PFSK-1 (cell line): Measurements from ENCODE around the gene GIPC1.

Source experiments
- FOXP2 ChIP-seq: optimal IDR thresholded peaks from 2 replicates; pipeline ENCODE3; 2011; ENCODE audit warnings: borderline replicate concordance, control low read depth, inconsistent platforms; ENCODE audit not compliant: insufficient read depth; ENCODE audit errors: extremely low read length, extremely low read depth
- POLR2AphosphoS5 ChIP-seq: IDR thresholded peaks from 2 replicates; pipeline ENCODE4 v1.6.1; 2012; ENCODE audit warnings: low read depth, mild to moderate bottlenecking, control low read depth, low read length, moderate library complexity
- REST ChIP-seq, 2 experiments: IDR thresholded peaks; 2 replicates each; pipeline versions ENCODE4 v1.6.1 to v1.8.0; 2011 to 2012; ENCODE audit warnings: low read depth in 2 of 2, low read length in 2 of 2, control low read depth in 1 of 2, inconsistent platforms in 1 of 2, mild to moderate bottlenecking in 1 of 2, moderate library complexity in 1 of 2; ENCODE audit not compliant: insufficient read depth in 1 of 2
- SIN3A ChIP-seq: IDR thresholded peaks from 2 replicates; pipeline ENCODE4 v1.6.1; 2012; ENCODE audit warnings: mild to moderate bottlenecking, low read length, moderate library complexity, borderline replicate concordance; ENCODE audit not compliant: insufficient read depth
- TAF1 ChIP-seq: IDR thresholded peaks from 2 replicates; pipeline ENCODE4 v1.6.1; 2012; ENCODE audit warnings: low read length, control low read depth, borderline replicate concordance; ENCODE audit not compliant: insufficient read depth

The GIPC1 gene

GRCh38 chr19:14467391-14467790 lies 28.5 kb downstream of the GIPC1 start:
- TF ChIP-seq REST (IDR thresholded peaks at IDR 0.05; ENCODE audit: insufficient read depth in 1 of 2, low read depth in 2 of 2, low read length in 2 of 2) (no peak), POLR2AphosphoS5 (no peak), TAF1 (no peak), SIN3A (no peak), FOXP2 (no peak)

- TF ChIP-seq TAF1 = no peak
- TF ChIP-seq SIN3A = no peak
- TF ChIP-seq POLR2AphosphoS5 = no peak
- no peak for TF ChIP-seq FOXP2
- TF ChIP-seq REST (IDR thresholded peaks at IDR 0.05; ENCODE audit: insufficient read depth in 1 of 2, low read depth in 2 of 2, low read length in 2 of 2) = no peak
Measured at GRCh38 chr19:14463747-14464146, 32.2 kb downstream of the GIPC1 start.

- no peak for TF ChIP-seq FOXP2
- no peak for TF ChIP-seq POLR2AphosphoS5
- no peak for TF ChIP-seq SIN3A
- TF ChIP-seq TAF1 = no peak
- TF ChIP-seq REST (IDR thresholded peaks at IDR 0.05; ENCODE audit: insufficient read depth in 1 of 2, low read depth in 2 of 2, low read length in 2 of 2) = no peak
Measured at GRCh38 chr19:14460935-14461334, 35.0 kb downstream of the GIPC1 start.

- TF ChIP-seq REST (IDR thresholded peaks at IDR 0.05; ENCODE audit: insufficient read depth in 1 of 2, low read depth in 2 of 2, low read length in 2 of 2) = no peak
- no peak for TF ChIP-seq SIN3A
- no peak for TF ChIP-seq TAF1
- no peak for TF ChIP-seq POLR2AphosphoS5
- TF ChIP-seq FOXP2 = no peak
Measured at GRCh38 chr19:14459703-14460102, 36.2 kb downstream of the GIPC1 start.

GRCh38 chr19:14450876-14451275 lies 45.1 kb downstream of the GIPC1 start:
- TF ChIP-seq REST (IDR thresholded peaks at IDR 0.05; ENCODE audit: insufficient read depth in 1 of 2, low read depth in 2 of 2, low read length in 2 of 2) (no peak), SIN3A (no peak), FOXP2 (no peak), TAF1 (no peak), POLR2AphosphoS5 (no peak)
